SIG-M5 treated with dmso at 0.1 percent for 504 hours (cell line): ENCODE measurements around the gene OR4B1.

Experiments used
- DNase-seq: peaks from one replicate; lab custom pipeline; 2025; ENCODE audit not compliant: unreplicated experiment; lab: John Stamatoyannopoulos, UW

Gene OR4B1

DNA sequence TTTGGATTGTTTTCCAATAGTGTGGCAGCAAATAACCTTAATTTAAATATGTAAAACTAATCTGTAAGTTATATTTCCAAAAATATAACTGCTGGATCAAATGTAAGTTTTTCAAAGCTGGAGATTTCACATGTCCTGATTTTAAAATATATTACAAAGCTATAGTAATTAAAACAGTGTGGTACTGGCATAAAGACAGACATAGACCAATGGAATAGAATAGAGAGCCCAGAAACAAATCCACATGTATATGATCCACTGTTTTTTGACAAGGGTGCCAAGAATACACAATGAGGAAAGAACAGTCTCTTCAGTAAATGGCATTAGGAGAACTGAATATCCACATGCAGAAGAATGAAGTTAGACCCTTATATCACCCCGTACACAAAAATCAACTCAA lies 32.3 kb downstream of the OR4B1 start:
- DNase-seq = no peak

- no peak for DNase-seq
These were observed 45.0 kb downstream of the OR4B1 start for GRCh38 chr11:48261600-48261999.

DNA sequence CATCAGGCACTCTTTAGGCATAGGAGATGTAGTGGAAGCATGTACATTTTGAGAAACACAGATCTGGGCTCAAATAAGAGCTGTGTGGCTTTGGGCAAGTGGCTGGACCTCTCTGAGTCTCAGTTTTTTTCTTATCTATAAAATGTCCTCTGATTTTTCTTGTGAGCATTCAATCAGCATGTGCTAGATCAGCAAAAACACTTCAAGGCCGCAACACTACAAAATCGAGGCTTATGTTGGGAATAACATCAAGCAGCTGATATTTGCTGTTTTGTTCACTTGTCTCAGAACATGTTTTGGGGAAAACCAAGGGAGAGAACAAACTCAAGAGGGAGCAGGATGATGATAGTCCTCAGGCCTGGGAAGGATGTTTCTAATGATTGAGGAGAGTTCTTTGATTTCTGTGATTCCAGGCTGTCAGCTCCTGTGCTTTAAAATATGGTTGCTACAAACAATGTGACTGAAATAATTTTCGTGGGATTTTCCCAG lies 46.9 kb downstream of the OR4B1 start, which contains the start of gene OR4X1:
TSS of gene OR4X1 (plus strand) at position 439 of the 489 bp plus-strand sequence. CDS start at position 439, 0 bp downstream.
- DNase-seq = no peak
